ENCODE measurements around the gene CTR9.

CTR9 gene

DNA sequence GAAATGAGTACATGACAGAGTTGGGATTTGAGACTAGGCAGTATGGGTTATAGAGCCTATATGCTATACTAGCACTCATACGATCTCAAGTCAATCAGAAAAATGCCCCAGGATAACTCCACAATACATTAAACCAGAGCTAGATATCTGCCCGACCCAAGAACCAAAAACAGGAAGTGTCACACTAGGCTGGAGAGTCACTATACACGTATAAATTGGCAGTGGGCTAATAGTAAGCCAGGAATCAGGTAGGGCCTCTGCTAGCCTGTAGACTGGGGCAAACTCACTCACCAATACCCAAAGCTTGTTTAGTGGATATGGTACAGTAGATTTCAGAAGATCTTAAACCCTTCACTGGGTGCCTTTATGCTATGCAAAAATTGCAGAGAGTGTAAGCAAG is 73.8 kb downstream of the CTR9 start:
- DNase-seq, result no peak

DNA sequence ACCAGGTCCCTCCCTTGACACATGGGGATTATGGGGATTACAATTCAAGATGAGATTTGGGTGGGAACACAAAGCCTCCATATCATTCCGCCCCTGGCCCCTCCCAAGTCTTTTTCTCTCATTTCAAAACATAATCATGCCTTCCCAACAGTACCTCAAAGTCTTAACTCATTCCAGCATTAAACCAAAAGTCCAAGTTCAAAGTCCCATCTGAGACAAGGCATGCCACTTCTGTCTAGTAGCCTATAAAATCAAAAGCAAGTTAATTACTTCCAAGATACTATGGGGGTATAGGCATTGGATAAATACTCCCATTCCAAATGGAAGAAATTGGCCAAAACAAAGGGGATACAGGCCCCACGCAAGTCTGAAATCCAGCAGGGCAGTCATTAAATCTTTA is 77.4 kb downstream of the CTR9 start:
- DNase-seq, result no peak

DNA sequence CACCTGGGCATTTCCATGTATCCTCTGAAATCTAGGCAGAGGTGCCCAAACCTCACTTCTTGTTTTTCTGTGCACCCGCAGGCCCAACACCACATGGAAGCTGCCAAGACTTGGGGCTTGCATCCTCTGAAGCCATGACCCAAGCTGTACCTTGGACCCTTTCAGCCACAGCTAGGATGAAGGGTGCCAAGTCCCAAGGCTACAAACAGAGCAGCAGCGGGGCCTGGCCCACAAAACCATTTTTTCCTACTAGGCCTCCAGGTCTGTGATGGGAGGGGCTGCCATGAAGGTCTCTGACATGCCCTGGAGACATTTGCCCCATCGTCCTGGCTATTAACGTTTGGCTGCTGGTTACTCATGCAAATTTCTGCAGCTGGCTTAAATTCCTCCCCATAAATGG is 78.1 kb downstream of the CTR9 start:
- no peak for DNase-seq
